HG03060 (cell line): ENCODE data around the gene H2AZ1.
"Not testable (repeated sequence)": the region's sequence is repeated elsewhere in the genome, so short reads cannot be mapped to it uniquely, and the experiment has no call there.

Source experiments
- ATAC-seq: cut with Tn5 transposase; IDR thresholded peaks from one replicate; pipeline ENCODE4 v1.9.1; 2021; ENCODE audit warnings: low read depth, moderate number of reproducible peaks; ENCODE audit not compliant: unreplicated experiment

Gene H2AZ1

DNA sequence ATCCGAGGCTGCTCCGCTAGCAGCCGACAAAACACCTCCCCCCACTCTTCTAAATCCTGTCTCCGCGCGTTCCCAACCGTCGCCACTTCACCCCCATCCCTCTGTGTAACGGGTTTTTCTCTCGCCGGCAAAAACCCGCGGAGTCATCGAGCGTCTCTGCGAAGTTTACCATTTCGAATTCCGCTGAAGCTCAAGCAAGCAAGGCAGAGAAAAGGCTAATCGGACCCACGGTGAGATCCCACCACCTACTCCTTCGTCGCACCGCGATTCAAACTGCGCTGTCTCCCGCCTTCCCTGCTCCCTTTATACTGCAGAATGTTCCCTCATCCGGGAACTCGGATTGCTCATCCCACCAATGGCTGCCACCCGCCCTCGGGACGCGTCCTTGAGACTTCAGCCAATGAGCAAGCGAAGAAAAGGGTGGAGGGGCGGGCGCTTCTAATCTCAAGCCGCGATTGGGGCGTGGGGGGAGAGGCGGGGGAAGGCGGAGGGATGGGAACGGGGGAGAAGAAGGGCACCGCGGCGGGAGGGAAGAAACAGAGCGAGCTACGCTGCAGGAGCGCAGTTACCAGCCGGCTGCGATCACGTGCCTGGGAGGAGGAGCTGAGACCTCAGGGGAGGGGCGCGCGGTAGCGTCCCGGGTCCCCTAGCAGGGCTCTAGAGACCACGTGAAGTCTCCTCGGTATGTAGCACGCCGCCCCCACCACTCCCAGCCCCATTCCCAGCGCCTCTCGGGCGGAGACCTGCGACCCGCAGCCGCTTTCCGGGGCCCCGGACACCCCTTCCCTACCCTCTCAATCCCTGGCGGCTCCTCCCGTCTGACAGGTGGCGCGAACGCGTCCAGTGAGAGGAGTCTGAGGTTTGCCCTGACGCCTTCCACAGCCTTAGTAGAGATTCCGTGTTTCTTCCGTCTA, at the start of gene H2AZ1:
Gene H2AZ1, minus strand, starts transcription at position 277 of the 914 bp plus-strand sequence. Its CDS starts 105 bp downstream, at position 172.
- peak; percentile 47 for ATAC-seq

DNA sequence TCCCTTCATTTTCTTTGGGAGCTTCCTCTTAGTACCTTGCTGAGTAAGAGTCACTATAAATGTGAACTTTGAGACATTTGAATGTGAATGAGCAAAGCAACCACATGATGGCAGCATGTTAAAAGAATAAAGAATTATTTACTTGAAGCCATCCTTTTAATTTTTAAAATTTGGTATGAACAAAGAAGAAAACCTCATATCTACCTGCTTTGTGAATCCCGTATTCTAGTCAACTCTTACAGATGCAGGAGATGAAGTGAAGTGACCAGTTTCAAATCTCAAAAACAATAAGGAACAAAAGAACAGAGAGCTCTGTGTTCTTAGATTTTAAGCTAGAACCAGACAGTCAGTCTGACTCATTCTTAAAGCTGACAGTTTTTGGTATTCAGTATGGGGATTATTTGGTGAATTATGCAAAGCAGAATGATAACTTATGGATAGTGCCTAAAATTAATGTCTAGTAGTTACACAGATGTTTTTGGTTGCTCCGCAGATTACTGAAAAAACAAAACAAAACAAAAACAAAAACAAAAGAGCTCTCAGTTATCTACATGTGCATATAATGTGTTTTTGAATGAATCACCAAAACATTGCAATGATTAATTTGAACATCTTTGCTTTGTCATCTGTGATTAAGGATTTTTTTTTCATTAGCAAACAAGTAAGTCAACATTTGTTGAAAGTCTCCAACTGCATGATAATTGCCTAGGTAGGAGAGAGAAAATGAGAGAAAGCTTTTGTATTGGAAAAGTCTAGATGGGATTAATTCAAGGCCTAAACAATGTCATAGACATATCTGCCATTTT, 48.2 kb upstream of the H2AZ1 start:
- ATAC-seq, result peak; percentile 86

DNA sequence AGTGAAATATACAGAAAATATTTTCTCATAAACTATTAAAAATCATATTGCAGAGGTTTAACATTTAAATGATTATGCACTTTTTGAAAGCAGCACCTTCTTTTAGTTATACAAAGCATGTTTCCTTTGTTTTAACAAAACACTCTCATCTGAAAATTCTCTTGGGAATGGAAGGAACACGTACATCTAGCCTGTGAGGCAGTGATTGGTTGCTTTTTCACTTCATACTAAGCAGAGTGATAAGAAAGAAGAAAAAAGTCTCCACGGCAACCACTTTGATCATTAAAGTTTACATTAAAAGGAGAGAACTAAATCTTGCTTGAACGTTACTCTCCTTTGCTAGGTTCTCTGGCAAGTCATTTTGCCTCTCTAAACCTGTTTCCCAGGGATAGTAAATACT, 41.7 kb upstream of the H2AZ1 start:
- no peak for ATAC-seq

DNA sequence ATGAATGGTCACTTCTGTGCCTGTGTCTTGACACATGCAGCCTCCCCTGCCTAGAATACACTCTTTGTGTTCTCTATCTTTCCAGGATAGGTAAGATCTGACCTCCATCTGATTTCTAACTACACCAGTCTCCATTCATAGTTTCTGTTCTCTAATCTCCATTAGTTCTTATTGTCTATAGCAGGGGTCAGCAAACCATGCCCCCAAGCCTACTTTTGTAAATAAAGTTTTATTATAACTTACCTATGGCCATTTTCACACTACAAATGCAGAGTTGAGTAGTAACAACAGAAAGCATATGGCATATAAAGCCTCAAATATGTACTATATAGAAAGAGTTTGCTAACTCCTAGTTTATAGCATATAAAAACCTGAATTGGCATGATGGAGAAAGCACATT, 37.6 kb upstream of the H2AZ1 start:
- ATAC-seq, result no peak

DNA sequence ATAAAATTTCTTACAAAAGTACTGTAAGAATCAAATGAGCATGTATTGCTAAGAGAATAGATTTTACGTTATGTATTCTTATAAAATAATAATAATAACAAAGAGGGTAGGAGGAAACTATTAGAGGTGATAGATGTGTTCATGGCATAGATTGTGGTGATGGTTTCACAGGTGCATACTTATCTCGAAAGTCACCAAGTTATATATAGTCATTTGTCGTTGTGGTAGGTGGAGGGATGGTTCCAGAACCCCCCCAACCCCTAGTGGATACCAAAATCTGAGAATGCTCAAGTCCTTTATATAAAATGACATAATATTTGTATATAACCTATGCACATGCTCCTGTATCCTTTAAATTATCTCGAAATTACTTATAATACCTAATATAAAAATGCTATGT, 36.7 kb upstream of the H2AZ1 start:
- ATAC-seq, result peak; percentile 48

DNA sequence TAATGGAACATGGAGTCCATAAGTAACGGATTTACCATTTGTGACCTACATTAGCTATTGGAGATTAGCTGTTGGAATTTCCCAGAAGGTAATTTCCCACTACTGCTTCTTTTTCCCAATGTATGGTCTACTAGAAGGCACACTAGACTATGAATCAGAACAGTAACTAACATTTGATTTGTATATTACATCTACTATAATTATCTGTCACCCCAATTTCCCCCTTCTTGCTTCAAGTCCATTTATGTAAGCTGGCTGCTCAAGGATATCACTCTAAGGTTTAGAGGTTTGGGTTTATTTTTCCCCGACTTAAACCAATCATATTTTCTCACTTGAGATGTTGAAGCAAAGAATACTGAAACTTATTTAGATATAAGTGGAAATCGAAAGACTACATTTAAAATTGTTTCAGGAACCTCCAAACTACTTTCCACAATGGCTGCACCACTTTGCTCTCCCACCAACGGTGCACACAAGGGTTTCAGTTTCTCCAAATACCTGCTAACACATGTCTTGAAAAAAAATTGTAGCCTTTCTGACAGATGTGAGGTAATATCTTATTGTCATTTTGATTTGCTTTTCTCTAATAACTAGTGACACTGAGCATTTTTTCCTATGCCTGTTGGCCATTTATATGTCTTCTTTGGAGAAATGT, 33.3 kb upstream of the H2AZ1 start:
- no peak for ATAC-seq

DNA sequence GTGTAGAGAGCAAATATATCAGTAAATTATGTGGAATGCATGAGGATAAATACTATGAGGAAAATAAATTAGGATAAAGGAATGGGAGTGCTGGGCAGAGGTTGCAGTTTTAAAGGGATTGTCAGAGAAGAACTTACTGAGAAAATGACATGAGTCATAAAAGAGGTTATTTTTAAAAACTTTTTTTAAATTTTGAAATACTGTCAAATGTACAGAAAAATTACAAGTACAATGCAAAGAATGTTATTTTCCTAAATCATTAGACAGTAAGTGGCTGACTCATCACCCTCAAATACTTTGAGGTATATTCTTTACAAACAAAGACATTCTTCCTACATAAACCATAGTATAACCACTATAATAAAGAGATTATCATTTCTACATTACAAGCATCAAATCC, 29.8 kb upstream of the H2AZ1 start:
- ATAC-seq, result no peak

DNA sequence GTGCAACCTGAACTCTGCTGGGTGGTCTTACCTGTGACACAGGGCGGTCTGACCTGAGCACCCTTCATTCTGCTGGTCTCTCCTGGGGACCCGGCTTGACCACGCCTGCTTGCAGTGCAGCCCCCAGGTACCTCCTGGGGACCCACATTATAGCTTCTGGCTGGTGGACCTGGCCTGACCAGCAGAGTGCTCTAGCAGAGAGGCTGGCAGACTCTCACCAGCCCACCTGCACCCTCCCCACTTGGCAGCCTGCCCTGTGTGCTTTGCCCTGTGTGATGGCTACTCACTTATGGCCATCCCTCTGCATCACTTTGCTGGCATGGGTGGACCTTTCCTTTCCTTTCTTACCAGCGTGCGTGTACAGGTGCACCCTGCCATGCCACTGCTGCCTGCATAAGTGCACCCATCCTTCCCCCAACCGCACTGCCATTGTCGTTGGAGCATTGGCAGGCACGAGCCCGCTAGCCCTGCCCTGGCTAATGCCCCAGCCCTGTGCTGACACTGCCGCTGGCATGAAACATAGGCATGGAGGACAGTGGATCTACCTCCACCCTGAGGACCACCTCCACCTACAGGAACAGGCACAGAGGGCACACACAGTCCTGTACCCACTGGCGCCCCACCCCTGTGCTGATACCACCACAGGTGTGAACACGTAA, 21.5 kb upstream of the H2AZ1 start:
- ATAC-seq, result no peak

DNA sequence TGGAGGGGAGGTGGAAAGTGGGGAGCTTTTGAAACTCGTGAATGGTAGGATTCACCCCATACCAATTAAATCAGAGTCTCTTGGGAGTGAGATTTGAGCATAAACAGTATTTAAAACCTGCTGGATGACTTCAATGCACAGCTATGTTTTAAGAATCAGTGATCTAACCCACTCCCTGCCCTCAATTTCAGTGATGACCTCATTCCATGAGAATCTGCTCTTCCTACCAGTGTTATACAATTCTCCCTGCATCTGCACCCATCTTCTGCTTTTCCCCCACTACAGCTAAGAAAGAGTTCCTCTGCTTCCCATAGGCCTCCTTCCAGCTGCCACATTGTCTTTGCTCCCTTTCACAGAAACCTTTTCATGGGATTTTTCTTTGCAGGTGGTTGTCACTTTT, 18.3 kb upstream of the H2AZ1 start:
- ATAC-seq, result no peak

DNA sequence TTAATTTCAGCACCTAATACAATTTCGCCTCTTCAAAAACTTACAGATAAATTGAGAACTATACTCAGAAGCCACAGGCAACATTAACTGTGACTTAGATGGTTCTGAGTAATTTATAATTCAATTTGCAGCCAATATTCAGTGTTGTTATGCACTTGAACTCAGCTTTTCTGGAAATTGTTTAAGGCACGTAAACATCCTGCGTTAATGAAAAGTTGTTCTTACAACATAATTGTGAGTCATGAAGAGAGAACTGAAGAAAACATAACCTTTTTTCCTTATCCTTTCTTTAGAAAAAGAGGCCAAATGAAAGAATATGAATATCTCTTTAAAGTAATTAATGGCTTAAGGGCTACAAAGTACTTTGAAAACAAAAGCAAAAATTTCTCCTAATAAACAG, 16.6 kb upstream of the H2AZ1 start:
- ATAC-seq, result no peak

DNA sequence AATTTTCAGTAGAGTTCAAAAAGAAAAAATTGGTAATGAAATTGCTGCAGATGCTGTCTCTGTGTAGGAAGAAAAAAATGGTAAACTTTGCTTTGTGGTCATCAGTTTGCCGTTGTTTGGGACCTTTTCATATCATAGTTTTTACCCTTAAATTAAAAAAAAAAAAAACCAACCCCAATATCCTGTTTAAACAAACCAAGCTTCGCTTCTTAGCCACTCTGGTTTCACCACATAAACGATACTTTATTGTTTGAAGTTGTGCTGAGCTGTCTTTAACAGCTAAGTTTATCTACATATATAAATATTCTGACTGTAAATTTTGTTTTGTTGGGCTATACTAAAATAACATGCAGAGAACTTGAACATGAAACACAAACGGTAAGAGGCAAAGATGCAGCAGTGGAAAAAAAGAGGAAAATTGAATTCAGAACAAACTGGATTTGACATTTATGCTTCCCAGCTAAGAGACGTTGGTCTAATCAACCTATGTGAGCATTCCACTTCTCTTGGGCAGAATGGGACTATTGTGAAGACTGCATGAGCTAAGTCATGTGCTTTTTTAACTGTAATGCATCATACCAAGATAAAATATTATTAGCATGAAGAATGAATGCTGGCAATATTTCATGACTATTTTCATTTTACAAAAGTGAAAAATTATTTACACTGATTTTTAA, 15.7 kb upstream of the H2AZ1 start:
- no peak for ATAC-seq

DNA sequence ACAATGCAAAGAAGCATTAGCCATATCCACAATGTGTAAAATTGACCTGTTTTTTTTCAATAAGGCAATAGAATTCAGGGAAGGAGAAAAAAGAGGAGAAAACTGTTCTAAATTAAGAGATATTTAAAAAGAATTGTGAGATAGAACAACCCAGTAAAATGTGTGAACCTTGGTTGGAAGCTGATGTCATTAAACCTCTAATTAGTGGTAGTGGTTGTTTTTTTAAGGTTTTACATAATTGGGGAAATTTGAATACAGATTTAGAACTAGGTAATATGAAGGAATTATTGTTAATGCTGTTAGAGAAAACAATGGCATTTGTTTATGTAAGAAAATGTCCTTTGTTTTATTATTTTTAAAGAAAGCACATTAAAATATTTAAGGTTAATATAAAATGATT, 15.1 kb upstream of the H2AZ1 start:
- no peak for ATAC-seq

DNA sequence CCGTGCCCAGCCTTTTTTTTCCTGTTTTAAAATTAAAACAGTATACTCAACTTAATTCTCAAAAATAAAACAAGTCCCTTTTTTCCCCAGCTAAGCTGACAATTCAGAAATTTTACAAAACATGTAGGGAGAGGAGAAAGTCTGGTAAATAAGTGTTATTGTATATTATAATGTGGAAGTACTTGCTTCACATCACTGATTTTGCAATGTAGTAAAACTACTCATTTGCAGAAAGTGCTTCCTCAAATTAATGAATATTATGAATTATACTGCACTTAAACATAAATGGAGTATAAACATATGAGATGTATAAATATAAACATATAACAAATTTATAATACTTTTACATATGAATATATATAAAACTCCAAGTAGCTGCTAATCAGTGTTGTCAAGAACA, 11.6 kb upstream of the H2AZ1 start:
- ATAC-seq, result no peak

DNA sequence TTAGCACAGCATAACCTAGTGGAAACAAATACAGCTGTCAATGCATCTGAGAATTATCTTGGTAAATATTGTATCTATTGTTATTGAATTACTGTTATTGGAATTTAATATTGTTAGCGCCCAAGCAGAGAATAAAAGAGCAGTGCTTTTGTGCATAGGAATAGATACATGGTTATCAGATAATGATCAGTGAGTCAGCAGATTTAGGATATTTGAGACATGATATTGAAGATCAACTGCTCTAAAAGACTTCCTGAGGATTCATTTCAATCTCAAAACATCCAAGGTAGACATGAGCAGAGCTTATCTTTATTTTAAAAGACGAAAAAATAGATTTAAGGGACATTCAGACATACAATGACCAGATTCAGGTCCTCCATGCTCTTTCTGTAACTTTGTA, 10.6 kb upstream of the H2AZ1 start:
- no peak for ATAC-seq

DNA sequence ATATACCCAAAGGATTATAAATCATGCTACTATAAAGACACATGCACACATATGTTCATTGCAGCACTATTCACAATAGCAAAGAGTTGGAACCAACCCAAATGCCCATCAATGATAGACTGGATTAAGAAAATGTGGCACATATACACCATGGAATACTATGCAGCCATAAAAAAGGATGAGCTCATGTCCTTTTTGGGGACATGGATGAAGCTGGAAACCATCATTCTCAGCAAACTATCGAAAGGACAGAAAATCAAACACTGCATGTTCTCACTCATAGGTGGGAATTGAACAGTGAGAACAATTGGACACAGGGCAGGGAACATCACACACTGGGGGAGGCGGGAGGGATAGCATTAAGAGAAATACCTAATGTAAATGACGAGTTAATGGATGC, 8.1 kb upstream of the H2AZ1 start:
- ATAC-seq, result not testable (repeated sequence)

DNA sequence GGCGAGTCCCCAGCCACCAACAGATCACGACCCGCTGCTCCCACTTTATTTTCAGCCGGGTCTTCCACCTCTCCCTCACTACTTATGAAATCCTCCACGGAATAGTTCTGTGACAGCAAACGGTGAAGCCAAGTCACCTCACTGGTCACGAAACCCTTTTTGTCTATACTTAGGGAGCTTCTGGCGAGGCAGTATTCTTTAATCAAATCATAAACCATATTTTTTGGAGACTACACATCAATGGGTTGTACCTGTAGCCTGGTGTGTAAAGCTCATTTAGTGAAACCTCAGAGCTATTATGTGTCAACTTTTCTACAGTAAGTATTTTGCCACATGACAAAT, 809 bp upstream of the H2AZ1 start:
- no peak for ATAC-seq

DNA sequence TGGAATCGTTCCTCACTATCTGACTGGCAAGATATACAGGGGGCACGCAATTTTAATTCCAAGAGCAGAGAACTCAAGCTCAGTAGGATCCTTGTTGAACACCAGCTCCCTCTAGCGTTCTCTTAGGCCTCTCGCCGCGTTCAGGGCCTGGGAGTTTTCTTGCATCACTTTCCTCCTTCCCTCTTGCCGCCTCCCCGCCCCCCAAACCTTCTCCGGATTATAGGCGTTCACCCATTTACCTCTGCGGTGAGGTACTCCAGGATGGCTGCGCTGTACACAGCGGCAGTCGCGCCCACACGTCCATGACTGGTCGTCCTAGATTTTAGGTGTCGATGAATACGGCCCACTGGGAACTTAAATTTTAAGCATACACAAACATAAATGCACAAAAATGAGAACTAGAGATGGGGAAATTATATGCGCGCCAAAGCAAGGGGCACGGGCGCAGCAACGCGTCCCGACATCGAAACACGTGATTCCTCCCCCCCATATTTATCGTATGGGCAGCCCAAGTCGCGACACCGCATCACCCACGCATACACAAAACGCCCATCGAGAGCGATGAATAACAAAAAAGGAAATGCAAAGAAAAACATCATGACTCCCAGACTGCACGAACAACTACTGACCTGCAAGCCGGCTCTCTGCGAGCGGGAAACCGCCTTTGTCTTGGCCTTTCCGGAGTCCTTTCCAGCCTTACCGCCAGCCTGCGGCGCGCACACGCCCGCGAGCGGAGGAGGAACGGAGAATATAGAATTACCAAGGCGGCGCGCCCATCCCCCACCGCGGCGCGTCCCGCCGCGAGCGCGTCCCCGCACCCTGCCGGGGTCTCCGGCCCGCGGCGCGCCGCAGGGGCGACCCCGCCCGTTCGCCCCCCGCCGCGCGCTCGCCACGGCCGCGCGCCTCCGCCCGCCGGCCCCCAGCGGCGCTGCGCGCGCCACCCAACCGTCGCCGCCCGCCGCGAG, 759 bp downstream of the H2AZ1 start:
- ATAC-seq, result peak; percentile 25

DNA sequence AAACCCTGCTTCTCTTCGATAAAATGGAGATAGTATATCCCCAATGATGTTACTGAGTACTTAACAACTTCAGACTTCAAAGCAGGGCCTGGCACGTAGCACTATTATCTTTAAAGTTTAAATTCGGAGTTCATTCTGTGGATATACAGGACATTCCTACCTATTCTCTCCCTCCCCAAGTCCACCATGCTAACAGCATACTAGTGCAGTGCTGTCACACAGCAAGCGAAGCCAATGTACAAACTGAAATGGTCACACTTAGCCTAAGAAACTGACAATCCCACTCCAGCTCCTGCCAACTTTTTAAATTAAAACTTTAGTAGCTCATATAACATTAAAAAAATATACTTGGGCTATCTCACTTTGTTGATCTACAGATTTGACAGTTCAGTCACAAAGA, 2.5 kb downstream of the H2AZ1 start:
- ATAC-seq, result no peak

DNA sequence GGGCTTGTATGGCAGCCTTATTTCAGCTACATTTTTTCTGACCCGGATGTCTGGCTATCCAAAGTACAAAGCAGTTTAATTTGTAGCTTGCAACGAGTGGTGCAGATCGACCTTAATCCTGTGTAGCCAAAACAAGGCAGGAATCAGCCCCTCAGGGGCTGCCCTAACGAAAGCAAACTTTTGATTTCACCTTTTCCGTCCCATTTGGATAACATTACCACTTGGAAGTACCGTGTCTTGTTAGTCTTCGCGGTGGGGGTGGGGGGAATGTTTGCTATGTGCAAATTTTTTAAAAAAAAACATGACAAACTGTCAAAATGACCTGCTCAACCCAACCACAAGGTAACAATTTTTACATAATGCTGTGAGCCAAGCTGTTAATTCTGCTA, 2.9 kb downstream of the H2AZ1 start:
- ATAC-seq, result no peak
